CD14-positive monocyte (primary cell): ENCODE measurements around the gene CHST3. TPM values are rescaled to one million over a fixed set of nuclear protein-coding genes. Genes with fewer than 3 reads are reported as not detected.

ENCODE experiments used
- DNase-seq, 3 donors: peaks; one replicate each; pipeline ENCODE4 v3.0.0-alpha.2; 2011 to 2022
- H2AFZ ChIP-seq: 2 replicates; pipeline ENCODE4 v1.6.0; 2012; ENCODE audit warnings: mild to moderate bottlenecking, low read depth, low read length, inconsistent platforms; ENCODE audit not compliant: insufficient read depth, poor library complexity, severe bottlenecking
- H3K27ac ChIP-seq, 2 donors: 1 replicate in 1 of 2; 2 replicates in 1 of 2; pipeline ENCODE4 v1.5.1; 2012 to 2013; ENCODE audit warnings: low read length in 2 of 2, control low read depth in 1 of 2, inconsistent platforms in 1 of 2, low read depth in 1 of 2, mild to moderate bottlenecking in 1 of 2
- H3K27me3 ChIP-seq, 2 donors: one replicate each; pipeline versions ENCODE4 v1.6.0 to v1.6.1; 2011 to 2013; ENCODE audit warnings: low read length in 2 of 2; ENCODE audit not compliant: control insufficient read depth in 2 of 2, insufficient read depth in 2 of 2
- H3K36me3 ChIP-seq, 2 donors: replicated peaks in 1 of 2; 1 replicate in 1 of 2; 2 replicates in 1 of 2; pipeline versions ENCODE4 v1.5.1 to v1.6.1; 2012 to 2013; ENCODE audit warnings: low read length in 2 of 2, control low read depth in 1 of 2, inconsistent platforms in 1 of 2, mild to moderate bottlenecking in 1 of 2; ENCODE audit not compliant: insufficient read depth in 2 of 2, control insufficient read depth in 1 of 2
- H3K4me1 ChIP-seq, 2 donors: 1 replicate in 1 of 2; 2 replicates in 1 of 2; pipeline versions ENCODE4 v1.5.1 to v1.6.1; 2012 to 2013; ENCODE audit warnings: low read length in 2 of 2, control low read depth in 1 of 2, inconsistent platforms in 1 of 2, mild to moderate bottlenecking in 1 of 2, moderate library complexity in 1 of 2; ENCODE audit not compliant: insufficient read depth in 2 of 2, control insufficient read depth in 1 of 2
- H3K4me2 ChIP-seq: replicated peaks from 2 replicates; pipeline ENCODE3; 2012; ENCODE audit warnings: low read length, moderate library complexity, mild to moderate bottlenecking; ENCODE audit not compliant: poor library complexity, severe bottlenecking; ENCODE audit errors: extremely low read depth
- H3K4me3 ChIP-seq, 3 experiments: fragments of 200-600 bp in 1 of 3; sonication (generic) in 1 of 3; replicated peaks in 1 of 3; 1 replicate in 2 of 3; 2 replicates in 1 of 3; pipeline ENCODE4 v1.5.1; 2011 to 2013; ENCODE audit warnings: low read length in 3 of 3, mild to moderate bottlenecking in 3 of 3, control low read depth in 2 of 3, low read depth in 2 of 3, inconsistent platforms in 1 of 3, moderate library complexity in 1 of 3
- H3K79me2 ChIP-seq: 2 replicates; pipeline ENCODE4 v1.6.0; 2012; ENCODE audit warnings: mild to moderate bottlenecking, control low read depth, inconsistent platforms, low read length, moderate library complexity; ENCODE audit not compliant: insufficient read depth
- H3K9ac ChIP-seq: 2 replicates; pipeline ENCODE4 v1.6.0; 2017; ENCODE audit warnings: low read length, mild to moderate bottlenecking; ENCODE audit not compliant: insufficient read depth, poor library complexity, severe bottlenecking
- H3K9me3 ChIP-seq, 2 donors: replicated peaks in 1 of 2; 1 replicate in 1 of 2; 2 replicates in 1 of 2; pipeline versions ENCODE4 v1.5.1 to v1.6.1; 2012 to 2013; ENCODE audit warnings: low read length in 2 of 2, control low read depth in 1 of 2; ENCODE audit not compliant: control insufficient read depth in 1 of 2, insufficient read depth in 1 of 2
- H4K20me1 ChIP-seq: 2 replicates; pipeline ENCODE4 v1.6.0; 2012; ENCODE audit warnings: mild to moderate bottlenecking, low read length, control low read depth, moderate library complexity; ENCODE audit not compliant: insufficient read depth
- H3K27ac Mint-ChIP-seq, 7 donors: one replicate each; pipeline ENCODE4 v1.8.0; 2020; ENCODE audit warnings: mild to moderate bottlenecking in 7 of 7, mixed read lengths in 7 of 7, moderate library complexity in 6 of 7, inconsistent platforms in 2 of 7
- H3K27me3 Mint-ChIP-seq, 3 donors: one replicate each; pipeline ENCODE4 v1.8.0; 2021 to 2022; ENCODE audit warnings: low read depth in 3 of 3, mild to moderate bottlenecking in 3 of 3, mixed read lengths in 3 of 3, moderate library complexity in 3 of 3, inconsistent platforms in 1 of 3
- H3K36me3 Mint-ChIP-seq, 2 donors: one replicate each; pipeline ENCODE4 v1.8.0; 2020; ENCODE audit warnings: mixed read lengths in 2 of 2, inconsistent platforms in 1 of 2, mild to moderate bottlenecking in 1 of 2
- H3K4me1 Mint-ChIP-seq: one replicate; pipeline ENCODE4 v1.8.0; 2020; ENCODE audit warnings: mild to moderate bottlenecking, mixed read lengths
- H3K4me3 Mint-ChIP-seq, 2 donors: one replicate each; pipeline ENCODE4 v1.8.0; 2020; ENCODE audit warnings: mild to moderate bottlenecking in 2 of 2, mixed read lengths in 2 of 2, moderate library complexity in 1 of 2
- H3K9me3 Mint-ChIP-seq, 7 donors: one replicate each; pipeline ENCODE4 v1.8.0; 2020 to 2022; ENCODE audit warnings: mixed read lengths in 7 of 7, mild to moderate bottlenecking in 6 of 7, moderate library complexity in 6 of 7, inconsistent platforms in 2 of 7
- WGBS: methylation state at CpG from one replicate; pipeline ENCODE4 v1.1.5; 2013; ENCODE audit warnings: missing lambda C conversion rate; ENCODE audit not compliant: insufficient coverage; 5-methylcytosine and 5-hydroxymethylcytosine counted together
- intact Hi-C, 2 donors: fragments of 100-400 bp; cut with micrococcal nuclease; formaldehyde crosslinking; loops; one replicate each; pipeline versions ENCODE4 v1.15.0 to v1.15.1; 2023
- polyA plus RNA-seq, 3 donors: library from polyadenylated mRNA; depleted of rRNA in 1 of 3; unstranded in 2 of 3; stranded (reverse) in 1 of 3; fragments of 300-500 nt in 2 of 3; fragments of >200 nt in 1 of 3; fragmentation: Illumina TruSeq in 2 of 3; gene quantifications; 1 replicate in 2 of 3; 2 replicates in 1 of 3; pipeline ENCODE4 v1.2.3, GENCODE V29; 2012 to 2021
- TF ChIP-seq, protein P1 (sequence below): fragments of 200-600 bp; IDR thresholded peaks from one replicate; pipeline ENCODE4 v1.8.0; 2022; ENCODE audit warnings: antibody characterized with exemption, mild to moderate bottlenecking

CHST3 gene
- polyA plus RNA-seq, 3 donors: not detected

DNA sequence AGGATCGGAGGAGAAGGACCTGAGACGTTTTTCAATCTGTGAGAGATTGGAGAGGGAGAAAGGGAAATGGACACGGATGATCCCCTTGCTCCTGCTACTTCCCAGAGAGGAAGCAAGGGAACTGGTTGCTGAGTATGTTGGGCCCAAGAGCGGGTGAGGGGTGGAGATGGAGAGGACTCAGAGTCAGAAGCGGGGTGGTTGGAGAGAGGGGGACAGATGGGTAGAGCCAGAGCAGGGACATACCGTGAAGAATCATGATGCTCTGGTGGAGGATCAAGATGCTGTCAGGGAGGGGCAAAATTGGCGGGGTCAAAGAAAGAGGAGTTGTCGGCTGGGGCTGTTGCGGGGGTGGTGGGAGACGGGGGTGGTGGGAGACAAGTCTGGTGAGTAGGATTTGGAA is 2.4 kb upstream of the CHST3 start:
- no peaks in the 10 kb centered on the region for H4K20me1 ChIP-seq
- no peak overlapping the region for H3K9ac ChIP-seq
- Mint-ChIP-seq H3K4me3 (peak overlapping the region in 1 of 2 donors; percentile 61), H3K27ac (no peak overlapping the region), H3K36me3 (peaks cover 0 to 3% of the 10 kb centered on the region in 2 donors), H3K27me3 (peaks cover 62 to 75% (median 70%) of the 10 kb centered on the region in 3 donors), H3K9me3 (peaks cover 4 to 25% (median 11%) of the 10 kb centered on the region in 7 donors), H3K4me1 (peaks cover 9% of the 10 kb centered on the region)
- peaks cover 51 to 75% of the 10 kb centered on the region in 2 donors for H3K27me3 ChIP-seq
- 99% methylated on average over 8 of the region's 10 CpGs for WGBS
- H3K79me2 ChIP-seq: no peaks in the 10 kb centered on the region
- intact Hi-C loops: no loop called here
- TF ChIP-seq, protein P1, sequence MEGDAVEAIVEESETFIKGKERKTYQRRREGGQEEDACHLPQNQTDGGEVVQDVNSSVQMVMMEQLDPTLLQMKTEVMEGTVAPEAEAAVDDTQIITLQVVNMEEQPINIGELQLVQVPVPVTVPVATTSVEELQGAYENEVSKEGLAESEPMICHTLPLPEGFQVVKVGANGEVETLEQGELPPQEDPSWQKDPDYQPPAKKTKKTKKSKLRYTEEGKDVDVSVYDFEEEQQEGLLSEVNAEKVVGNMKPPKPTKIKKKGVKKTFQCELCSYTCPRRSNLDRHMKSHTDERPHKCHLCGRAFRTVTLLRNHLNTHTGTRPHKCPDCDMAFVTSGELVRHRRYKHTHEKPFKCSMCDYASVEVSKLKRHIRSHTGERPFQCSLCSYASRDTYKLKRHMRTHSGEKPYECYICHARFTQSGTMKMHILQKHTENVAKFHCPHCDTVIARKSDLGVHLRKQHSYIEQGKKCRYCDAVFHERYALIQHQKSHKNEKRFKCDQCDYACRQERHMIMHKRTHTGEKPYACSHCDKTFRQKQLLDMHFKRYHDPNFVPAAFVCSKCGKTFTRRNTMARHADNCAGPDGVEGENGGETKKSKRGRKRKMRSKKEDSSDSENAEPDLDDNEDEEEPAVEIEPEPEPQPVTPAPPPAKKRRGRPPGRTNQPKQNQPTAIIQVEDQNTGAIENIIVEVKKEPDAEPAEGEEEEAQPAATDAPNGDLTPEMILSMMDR: no peak
- no peak overlapping the region for H2AFZ ChIP-seq
- H3K4me3 ChIP-seq: no peak overlapping the region
- peaks cover 0 to 8% of the 10 kb centered on the region in 2 donors for H3K9me3 ChIP-seq
- no peak overlapping the region for H3K27ac ChIP-seq
- no peaks in the 10 kb centered on the region for H3K36me3 ChIP-seq
- H3K4me1 ChIP-seq: peaks cover 8 to 12% of the 10 kb centered on the region in 2 donors
- H3K4me2 ChIP-seq: no peak overlapping the region
- DNase-seq: no peak

- Histone ChIP-seq H3K9me3 (peaks cover 0 to 8% of the 10 kb centered on the region in 2 donors), H3K4me3 (no peak overlapping the region), H4K20me1 (no peaks in the 10 kb centered on the region), H3K4me1 (peaks cover 8 to 12% of the 10 kb centered on the region in 2 donors), H3K36me3 (no peaks in the 10 kb centered on the region), H3K9ac (no peak overlapping the region), H3K27ac (no peak overlapping the region), H2AFZ (no peak overlapping the region), H3K79me2 (no peaks in the 10 kb centered on the region), H3K27me3 (peaks cover 51 to 76% of the 10 kb centered on the region in 2 donors), H3K4me2 (no peak overlapping the region)
- Mint-ChIP-seq H3K27ac (no peak overlapping the region), H3K4me3 (peak overlapping the region in 1 of 2 donors; percentile 74), H3K27me3 (peaks cover 65 to 81% (median 78%) of the 10 kb centered on the region in 3 donors), H3K9me3 (peaks cover 4 to 21% (median 11%) of the 10 kb centered on the region in 7 donors), H3K36me3 (peaks cover 0 to 3% of the 10 kb centered on the region in 2 donors), H3K4me1 (peaks cover 9% of the 10 kb centered on the region)
- intact Hi-C loops: no loop called here
- TF ChIP-seq, protein P1: no peak
- DNase-seq: no peak
- 95% methylated on average over 2 of the region's 6 CpGs for WGBS
Measured at GRCh38 chr10:71962901-71963300, 1.3 kb upstream of the CHST3 start.
